TTC549 (cell line): ENCODE measurements around the gene EEF1A1.

Experiments used
- FAIRE-seq: peaks from 2 replicates; lab custom pipeline; 2012; peaks lifted over from hg19 to GRCh38; lab: Jason Lieb, UNC

The EEF1A1 gene

DNA sequence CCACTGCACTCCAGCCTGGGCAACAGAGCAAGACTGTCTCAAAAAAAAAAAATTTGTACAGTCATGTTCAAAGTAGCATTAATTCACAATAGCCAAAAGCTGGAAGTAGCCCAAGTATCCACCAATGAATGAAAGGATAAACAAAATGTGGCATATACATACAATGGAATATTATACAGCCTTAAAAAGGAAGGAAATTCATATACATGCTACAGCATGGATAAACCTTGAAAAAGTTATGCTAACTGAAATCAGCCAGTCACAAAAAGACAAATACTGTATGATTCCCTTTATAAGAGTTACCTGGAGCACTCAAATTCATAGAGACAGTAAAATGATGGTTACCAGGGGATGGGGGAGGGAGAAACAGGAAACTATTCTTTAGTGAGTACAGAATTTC, 15.7 kb downstream of the EEF1A1 start:
- no peak for FAIRE-seq

DNA sequence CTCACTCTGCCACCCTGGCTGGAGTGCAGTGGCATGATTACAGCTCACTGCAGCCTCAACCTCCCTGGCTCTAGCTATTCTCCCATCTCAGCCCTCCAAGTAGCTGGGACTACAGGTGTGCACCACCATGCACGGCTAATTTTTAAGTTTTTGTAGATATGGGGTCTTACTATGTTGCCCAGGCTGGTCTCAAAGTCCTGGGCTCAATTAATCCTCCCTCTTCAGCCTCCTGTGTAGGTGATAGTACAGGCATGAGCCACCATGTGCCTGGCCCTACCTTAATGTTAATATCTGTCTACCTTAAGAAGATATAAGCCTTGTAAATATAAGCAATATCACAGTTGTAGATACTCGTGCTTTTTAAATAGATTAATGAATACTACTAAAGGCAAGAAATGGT, 16.7 kb downstream of the EEF1A1 start:
- FAIRE-seq, result no peak

DNA sequence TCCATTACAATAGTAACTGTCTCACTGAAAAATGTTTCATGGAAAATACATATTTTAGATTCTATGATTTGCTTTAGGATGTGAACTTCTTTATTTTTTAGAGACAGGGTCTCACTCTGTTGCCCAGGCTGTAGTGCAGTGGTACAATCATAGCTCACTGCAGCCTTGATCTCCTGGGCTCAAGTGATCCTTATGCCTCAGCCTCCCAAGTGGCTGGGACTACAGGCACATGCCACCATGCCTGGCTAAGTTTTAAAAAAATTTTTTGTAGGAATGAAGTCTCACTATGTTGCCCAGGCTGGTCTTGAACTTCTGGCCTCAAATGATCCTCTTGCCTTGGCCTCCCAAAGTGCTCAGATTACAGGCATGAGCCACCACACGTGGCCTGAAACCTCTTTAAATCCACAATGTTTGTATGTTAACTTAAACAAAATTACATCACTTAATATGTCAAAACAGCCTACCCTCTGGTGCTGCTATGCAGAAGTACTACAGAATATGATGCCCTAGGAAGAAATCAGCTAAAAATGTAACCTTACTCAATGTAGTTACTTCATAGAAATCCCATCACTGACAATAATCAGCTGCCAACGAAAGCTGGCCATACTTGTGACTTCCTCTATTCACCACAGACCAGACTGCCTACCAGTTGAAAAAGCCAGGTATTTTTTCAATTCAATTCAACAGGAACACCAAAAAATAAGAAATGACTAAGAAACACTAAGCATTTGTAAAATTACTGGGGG, 17.6 kb downstream of the EEF1A1 start:
- no peak for FAIRE-seq

DNA sequence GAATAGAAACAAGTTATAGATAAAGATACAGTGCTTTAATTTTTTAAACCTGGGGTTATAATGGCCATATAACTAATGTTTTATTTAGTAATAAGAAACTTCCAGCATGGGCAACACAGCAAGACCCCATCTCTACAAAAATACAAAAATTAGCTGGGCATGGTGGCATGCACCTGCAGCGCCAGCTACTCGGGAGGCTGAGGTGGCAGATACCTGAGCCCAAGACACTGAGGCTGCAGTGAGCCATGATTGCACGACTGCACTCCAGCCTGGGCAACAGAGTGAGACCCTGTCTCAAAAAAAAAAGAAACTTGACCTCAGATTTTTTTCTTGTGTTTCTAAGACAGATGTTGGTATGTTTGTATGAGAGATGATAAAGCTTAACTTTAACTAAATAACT, 22.9 kb downstream of the EEF1A1 start:
- no peak for FAIRE-seq

DNA sequence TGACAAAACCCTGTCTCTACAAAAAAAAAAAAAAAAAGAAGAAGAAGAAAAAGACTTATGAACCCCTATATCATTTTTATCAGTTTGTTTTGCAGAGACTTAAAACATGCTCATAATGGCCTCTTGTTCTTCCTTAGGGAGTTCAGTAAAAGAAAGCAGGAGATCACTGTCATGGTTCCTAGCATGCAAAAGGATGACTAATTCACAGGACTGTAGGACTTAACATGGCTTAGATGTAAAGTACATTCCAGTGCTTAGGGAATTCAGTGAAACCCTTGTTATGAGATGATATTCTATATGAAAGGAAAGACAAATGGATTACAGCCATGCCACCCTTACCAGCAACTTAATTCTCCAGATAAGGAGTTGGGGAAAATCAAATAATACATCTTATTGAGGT, 29.5 kb downstream of the EEF1A1 start:
- no peak for FAIRE-seq

DNA sequence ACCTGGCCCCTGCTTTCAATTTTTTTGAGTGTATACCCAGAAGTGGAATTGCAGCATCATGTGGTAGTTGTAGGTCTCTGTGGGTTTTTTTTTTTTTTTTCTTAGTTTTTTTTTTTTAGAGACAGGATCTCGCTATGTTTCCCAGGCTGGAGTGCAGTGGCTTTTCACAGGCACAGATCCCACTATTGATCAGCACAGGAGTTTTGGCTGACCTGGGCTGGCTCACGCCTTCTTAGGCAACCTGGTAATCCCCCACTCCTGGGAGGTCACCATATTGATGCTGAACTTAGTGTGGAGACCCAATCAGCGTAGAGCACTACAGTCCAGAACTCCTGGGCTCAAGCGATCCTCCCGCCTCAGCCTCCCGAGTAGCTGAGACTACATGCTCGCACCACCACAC, 33.4 kb downstream of the EEF1A1 start:
- FAIRE-seq, result no peak

DNA sequence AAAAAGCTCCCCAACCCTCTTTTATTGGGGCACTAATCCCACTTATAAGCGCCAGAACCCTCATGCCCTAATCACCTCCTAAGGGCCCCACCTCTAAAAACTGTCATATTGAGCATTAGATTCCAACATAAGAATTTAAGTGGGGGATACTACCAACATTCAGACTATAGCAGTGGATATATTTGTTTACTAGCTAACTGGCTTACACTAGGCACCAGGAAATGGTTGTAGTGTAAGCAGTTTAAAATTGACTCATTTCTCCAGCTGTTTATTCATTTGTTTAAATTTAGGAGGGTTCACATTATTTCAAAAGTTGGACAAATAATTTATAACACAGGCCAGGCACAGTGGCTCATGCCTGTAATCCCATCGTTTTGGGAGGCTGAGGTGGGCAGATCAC, 36.4 kb downstream of the EEF1A1 start:
- no peak for FAIRE-seq

DNA sequence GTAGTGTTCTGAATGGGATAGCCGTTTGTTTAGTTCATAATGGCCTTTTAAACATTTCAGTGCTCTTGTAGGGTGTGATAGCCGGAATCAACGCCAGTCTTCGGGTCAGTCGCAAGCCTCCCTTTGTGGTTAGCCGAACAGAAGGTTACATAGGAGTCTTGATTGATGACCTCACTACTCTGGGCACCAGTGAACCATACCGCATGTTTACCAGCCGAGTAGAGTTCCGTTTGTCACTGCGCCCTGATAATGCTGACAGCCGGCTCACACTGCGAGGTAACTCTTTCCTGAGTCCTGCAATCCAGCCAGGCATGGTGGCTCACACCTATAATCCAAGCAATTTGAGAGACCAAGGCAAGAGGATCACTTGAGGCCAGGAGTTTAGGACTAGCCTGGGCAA, 38.9 kb downstream of the EEF1A1 start:
- no peak for FAIRE-seq

DNA sequence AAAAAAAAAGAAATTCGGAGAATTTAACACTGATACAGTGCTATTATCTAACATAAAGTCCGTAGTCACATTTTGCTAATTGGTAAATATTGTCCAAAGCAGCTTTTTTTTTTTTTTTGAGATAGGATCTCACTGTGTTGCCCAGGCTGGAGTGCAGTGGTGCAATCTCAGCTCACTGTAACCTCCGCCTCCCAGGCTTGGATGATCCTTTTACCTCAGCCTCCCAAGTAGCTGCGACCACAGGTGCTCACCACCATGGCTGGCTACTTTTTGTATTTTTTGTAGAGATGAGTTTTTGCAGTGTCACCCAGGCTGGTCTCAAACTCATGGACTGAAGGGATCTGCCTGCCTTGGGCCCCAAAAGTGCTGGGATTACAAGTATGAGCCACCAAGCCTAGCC, 43.4 kb downstream of the EEF1A1 start:
- FAIRE-seq, result no peak

DNA sequence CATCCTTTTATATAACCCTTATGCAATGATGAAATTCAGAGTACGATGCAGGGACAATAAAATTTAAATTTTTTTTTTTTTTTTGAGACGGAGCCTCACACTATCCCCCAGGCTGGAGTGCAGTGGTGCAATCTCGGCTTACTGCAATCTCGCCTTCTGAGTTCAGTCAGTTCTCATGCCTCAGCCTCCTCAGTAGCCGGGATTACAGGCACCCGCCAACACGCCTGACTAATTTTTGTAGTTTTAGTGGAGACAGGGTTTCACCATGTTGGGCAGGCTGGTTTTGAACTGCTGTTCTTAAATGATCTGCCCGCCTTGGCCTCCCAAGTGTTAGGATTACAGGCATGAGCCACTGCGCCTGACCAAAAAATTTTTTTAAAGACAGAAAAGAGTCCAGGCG, 44.1 kb downstream of the EEF1A1 start:
- FAIRE-seq, result no peak

DNA sequence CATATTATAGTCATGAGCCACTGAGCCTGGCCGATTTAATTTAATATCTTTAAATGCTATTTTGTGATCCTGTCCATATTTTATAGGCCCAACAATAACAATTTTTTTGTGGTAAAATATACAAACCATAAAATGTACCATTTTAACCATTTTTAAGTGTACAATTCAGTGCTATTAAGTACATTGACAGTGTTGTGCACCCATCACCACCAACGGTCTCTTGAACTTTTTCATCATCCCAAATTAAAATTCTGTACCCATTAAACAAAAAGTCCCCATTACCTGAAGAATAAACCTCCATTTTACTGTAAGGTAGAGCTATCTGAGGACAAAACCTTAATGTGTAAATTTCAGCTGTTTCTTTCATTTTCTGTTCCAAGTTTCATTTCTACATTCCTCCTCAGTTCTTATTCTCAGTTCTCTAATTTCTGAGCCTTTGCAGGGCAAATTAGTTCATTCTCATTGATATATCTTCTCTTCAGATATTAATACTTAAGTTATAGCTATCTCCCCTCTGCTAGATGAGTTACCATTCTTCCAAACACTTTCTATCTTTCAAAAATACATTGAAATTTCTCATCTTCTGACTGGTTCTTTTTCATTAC, 49.0 kb downstream of the EEF1A1 start:
- FAIRE-seq, result no peak
